Measurements from ENCODE around the gene FGD5.

FGD5 gene

DNA sequence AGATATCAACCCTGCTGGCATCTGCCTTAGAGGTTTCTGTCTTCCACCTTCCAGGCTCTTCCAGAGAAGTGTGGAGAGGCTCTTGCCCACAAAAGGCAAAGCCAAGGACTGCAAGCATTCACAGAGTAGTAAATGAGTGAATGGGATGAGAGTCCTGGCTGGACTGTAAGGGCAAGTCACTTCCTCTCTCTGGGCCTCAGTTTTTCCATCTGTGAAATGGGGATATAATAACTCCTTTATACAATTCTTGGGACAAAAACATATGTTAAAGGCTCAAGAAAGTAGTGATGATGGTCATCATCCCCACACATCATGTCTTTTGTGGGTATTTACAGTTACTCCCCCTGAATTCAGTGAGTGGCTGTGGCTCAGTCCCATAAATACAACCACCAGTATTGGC, 10.7 kb upstream of the FGD5 start:
- TF ChIP-seq GATA2 (IDR thresholded peaks at IDR 0.05; ENCODE audit: low read depth, low read length) (no peak), GATA3 (IDR thresholded peaks at IDR 0.05; ENCODE audit: low read depth, low read length) (no peak)

- no peak for TF ChIP-seq GATA2 (IDR thresholded peaks at IDR 0.05; ENCODE audit: low read depth, low read length)
- no peak for TF ChIP-seq GATA3 (IDR thresholded peaks at IDR 0.05; ENCODE audit: low read depth, low read length)
These were observed 10.1 kb upstream of the FGD5 start for GRCh38 chr3:14808502-14809266.

- TF ChIP-seq GATA2 (IDR thresholded peaks at IDR 0.05; ENCODE audit: low read depth, low read length) (no peak), GATA3 (IDR thresholded peaks at IDR 0.05; ENCODE audit: low read depth, low read length) (no peak)
These were observed 8.5 kb upstream of the FGD5 start for GRCh38 chr3:14810070-14810791.

DNA sequence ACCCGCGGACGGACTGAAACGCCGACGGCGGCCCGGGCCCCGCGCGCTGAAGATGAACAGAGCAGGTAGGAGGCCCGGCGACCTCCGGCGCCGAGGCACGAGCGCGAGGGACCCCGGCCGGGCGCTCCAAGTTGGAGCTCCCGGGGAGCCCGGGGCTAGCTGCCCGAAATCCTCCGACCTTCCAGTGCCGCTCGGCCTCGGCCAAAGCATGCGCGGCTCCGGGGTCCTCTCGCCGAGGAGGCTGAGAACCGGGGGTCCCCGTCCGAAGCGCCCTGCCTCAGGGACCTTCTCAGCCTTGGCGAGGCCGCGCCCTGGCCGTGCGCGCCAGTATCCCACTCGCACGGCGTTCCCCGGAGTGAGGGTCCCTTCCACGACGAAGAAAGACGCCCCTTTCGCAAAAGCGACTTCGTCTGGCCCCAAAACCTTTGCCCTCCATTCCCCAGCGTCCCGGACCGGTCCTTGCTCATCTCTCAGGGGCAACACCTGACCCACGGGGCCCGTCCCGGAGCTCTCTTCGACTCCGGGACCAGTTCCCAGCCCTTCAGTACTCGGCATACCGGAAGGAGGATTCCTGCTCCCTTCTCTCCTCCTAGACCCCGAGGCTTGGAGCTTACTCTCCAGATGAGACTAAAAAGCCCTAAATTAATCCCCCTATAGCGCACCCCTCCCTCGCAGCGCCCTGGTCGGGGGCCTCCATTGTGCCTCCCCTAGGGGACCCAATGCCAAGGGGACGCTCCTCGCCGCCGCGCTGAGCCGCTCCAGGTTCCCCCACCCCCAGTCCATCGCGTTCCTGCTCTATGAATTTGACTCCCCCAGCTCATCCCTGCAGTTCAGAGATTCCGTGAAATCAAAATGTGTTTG, 7.7 kb upstream of the FGD5 start:
- TF ChIP-seq GATA2 (IDR thresholded peaks at IDR 0.05; ENCODE audit: low read depth, low read length) (no peak), GATA3 (IDR thresholded peaks at IDR 0.05; ENCODE audit: low read depth, low read length) (no peak)

- TF ChIP-seq GATA2 (IDR thresholded peaks at IDR 0.05; ENCODE audit: low read depth, low read length) (no peak), GATA3 (IDR thresholded peaks at IDR 0.05; ENCODE audit: low read depth, low read length) (no peak)
These were observed 7.1 kb upstream of the FGD5 start for GRCh38 chr3:14811684-14812083.

DNA sequence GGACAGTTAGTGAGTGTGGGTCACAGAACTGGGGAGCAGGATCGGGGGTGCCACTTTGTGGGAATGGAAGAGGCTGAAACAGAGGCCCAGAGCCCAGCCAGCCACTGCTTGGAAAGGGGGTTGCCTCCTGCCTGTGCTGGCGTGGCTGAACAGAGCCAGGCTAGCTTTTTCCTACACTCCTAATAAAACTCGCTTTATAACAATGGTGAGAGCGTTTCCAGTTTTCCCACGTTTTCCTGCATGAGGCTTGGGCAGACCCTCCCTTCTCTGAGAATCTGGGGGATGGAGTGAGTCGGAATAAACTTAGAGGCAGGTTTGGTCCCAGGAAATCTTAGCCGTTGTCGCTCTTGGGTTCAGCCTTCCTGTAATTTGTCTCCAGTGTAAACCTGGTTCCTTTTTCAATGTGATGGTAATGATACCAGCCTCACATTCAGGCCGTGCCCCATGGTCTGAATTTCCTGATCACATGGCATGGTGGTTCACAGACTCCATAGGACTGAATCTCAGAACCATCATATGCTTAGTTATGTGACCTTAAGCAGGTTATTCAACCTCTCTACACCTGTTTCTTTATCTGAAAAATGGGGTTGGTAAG, 6.5 kb upstream of the FGD5 start:
- TF ChIP-seq GATA3 (IDR thresholded peaks at IDR 0.05; ENCODE audit: low read depth, low read length) (no peak), GATA2 (IDR thresholded peaks at IDR 0.05; ENCODE audit: low read depth, low read length) (no peak)

GRCh38 chr3:14814411-14814871, 4.3 kb upstream of the FGD5 start:
- TF ChIP-seq GATA3 (IDR thresholded peaks at IDR 0.05; ENCODE audit: low read depth, low read length) (no peak), GATA2 (IDR thresholded peaks at IDR 0.05; ENCODE audit: low read depth, low read length) (no peak)

GRCh38 chr3:14816359-14816758, 2.4 kb upstream of the FGD5 start:
- TF ChIP-seq GATA2 (IDR thresholded peaks at IDR 0.05; ENCODE audit: low read depth, low read length) (no peak), GATA3 (IDR thresholded peaks at IDR 0.05; ENCODE audit: low read depth, low read length) (no peak)

GRCh38 chr3:14819671-14820070, 909 bp downstream of the FGD5 start:
- TF ChIP-seq GATA3 (IDR thresholded peaks at IDR 0.05; ENCODE audit: low read depth, low read length), result no peak
- TF ChIP-seq GATA2 (IDR thresholded peaks at IDR 0.05; ENCODE audit: low read depth, low read length), result no peak

DNA sequence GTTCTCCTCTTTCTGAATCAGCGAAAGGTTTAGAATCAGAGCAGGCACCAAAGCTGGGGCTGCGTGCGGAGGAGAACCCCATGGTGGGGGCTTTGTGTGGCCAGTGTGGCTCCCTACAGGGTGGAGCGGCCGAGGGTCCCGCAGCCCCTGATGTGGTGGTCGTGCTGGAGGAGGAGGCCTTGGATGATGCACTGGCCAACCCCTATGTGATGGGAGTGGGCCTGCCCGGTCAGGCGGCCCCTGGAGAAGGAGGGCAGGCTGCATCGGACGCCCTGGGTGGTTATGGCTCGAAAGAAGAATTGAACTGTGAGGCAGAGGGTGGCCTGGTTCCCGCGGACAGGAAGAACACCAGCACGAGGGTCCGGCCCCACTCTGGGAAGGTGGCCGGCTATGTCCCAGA, 1.4 kb downstream of the FGD5 start:
- TF ChIP-seq GATA3 (IDR thresholded peaks at IDR 0.05; ENCODE audit: low read depth, low read length) (no peak), GATA2 (IDR thresholded peaks at IDR 0.05; ENCODE audit: low read depth, low read length) (no peak)

DNA sequence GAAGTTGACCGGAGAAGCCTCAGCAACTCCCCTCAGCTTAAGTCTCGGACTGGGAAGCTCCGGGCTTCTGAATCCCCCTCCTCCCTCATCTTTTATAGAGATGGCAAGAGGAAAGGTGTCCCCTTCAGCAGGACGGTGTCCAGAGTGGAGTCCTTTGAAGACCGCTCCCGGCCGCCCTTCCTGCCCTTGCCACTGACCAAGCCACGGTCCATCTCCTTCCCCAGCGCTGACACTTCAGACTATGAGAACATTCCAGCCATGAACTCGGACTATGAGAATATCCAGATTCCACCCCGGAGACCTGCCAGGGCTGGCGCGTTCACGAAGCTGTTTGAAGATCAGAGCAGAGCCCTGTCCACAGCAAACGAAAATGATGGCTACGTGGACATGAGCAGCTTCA, 2.4 kb downstream of the FGD5 start:
- TF ChIP-seq GATA3 (IDR thresholded peaks at IDR 0.05; ENCODE audit: low read depth, low read length), result no peak
- no peak for TF ChIP-seq GATA2 (IDR thresholded peaks at IDR 0.05; ENCODE audit: low read depth, low read length)

DNA sequence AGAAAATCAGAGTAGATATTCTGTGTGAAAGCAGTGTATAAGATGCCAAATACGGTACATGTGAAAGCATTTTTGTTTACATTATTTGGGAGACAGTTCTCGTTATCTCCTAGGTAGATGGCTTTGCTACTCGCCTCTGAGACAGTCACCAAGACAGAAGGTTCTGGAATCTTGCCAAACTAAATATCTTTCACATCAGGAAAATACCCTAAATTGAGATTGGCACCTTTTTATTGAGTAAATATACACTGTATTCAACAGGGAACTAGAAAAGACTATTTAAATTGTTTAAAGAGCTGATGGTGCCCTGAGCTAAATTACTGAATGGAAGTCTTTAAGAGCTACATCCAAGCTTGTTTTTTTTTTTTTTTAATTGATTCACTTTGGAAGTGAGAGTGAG, 3.4 kb downstream of the FGD5 start:
- TF ChIP-seq GATA2 (IDR thresholded peaks at IDR 0.05; ENCODE audit: low read depth, low read length), result no peak
- no peak for TF ChIP-seq GATA3 (IDR thresholded peaks at IDR 0.05; ENCODE audit: low read depth, low read length)

DNA sequence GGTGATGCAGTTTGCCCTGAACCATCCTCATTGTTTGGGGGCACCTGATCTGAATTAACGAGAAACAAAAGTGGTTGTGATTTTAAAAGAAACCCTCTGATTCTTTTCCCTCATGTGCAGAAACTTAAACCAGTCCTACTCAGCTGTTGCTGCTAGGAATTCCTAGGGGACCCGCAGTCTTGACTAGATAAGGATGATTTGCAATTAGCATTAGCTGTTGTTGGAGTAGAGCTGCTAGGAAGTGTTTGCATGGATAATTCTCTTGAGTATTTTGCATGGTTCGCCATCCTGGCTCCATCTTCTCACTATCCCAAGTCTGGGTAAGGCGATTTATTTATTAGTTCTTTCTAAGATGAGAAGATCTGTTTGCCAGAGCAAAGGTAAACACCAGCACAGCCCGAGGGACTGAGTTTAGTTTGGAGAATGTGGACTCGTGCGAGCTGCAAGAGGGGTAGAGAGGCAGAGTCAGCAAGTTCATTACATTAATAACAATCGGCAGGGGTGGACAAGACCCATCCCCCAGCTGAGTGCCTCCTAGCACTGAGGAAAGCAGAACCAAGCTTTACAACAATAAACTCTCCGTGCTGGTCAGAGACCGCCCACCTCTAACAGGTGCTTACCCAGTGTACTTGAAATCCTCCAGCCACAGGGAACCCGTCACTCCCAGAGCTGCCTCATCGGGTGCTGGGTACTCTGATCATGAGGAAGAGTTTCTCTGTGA, 4.1 kb downstream of the FGD5 start:
- TF ChIP-seq GATA2 (IDR thresholded peaks at IDR 0.05; ENCODE audit: low read depth, low read length), result no peak
- no peak for TF ChIP-seq GATA3 (IDR thresholded peaks at IDR 0.05; ENCODE audit: low read depth, low read length)
